Left lung (tissue), 10 donors: Measurements from ENCODE around the gene ASB9. TPM values are rescaled to one million over a fixed set of nuclear protein-coding genes. Genes with fewer than 3 reads are reported as not detected.

Experiments
- ATAC-seq: fragments of 200-7000 bp; cut with Tn5 transposase; one replicate; pipeline ENCODE4 v1.9.1; 2020; ENCODE audit warnings: moderate library complexity
- DNase-seq, 4 donors: peaks; one replicate each; pipeline ENCODE4 v3.0.0-alpha.2; 2013 to 2020
- H3K27ac ChIP-seq, 2 donors: fragments of 200-600 bp; sonication (generic) in 1 of 2; one replicate each; pipeline versions ENCODE4 v1.5.0 to v1.8.0; 2020 to 2021
- H3K27me3 ChIP-seq, 2 donors: fragments of 200-600 bp; sonication (generic) in 1 of 2; one replicate each; pipeline versions ENCODE4 v1.5.0 to v1.8.0; 2020 to 2021
- H3K36me3 ChIP-seq, 2 donors: fragments of 200-600 bp; sonication (generic) in 1 of 2; one replicate each; pipeline versions ENCODE4 v1.5.0 to v1.8.0; 2020 to 2021
- H3K4me1 ChIP-seq, 2 donors: fragments of 200-600 bp; one replicate each; pipeline ENCODE4 v1.8.0; 2021
- H3K4me3 ChIP-seq, 2 donors: fragments of 200-600 bp; sonication (generic) in 1 of 2; one replicate each; pipeline versions ENCODE4 v1.5.0 to v1.8.0; 2020 to 2021; ENCODE audit warnings: mild to moderate bottlenecking in 1 of 2
- H3K9me3 ChIP-seq, 2 donors: fragments of 200-600 bp; sonication (generic) in 1 of 2; one replicate each; pipeline versions ENCODE4 v1.5.0 to v1.8.0; 2020 to 2021
- CTCF ChIP-seq, 2 donors: fragments of 200-600 bp; sonication (generic) in 1 of 2; IDR thresholded peaks; one replicate each; pipeline versions ENCODE4 v1.5.0 to v1.8.0; 2021; ENCODE audit warnings: antibody characterized with exemption in 2 of 2
- intact Hi-C, 2 donors: fragments of 100-400 bp; cut with DNase I; formaldehyde crosslinking; loops; one replicate each; pipeline versions ENCODE4 v1.11.2 to v1.14.2; 2022
- polyA plus RNA-seq, 6 donors: library from polyadenylated mRNA; unstranded; fragments of 120-200 nt; gene quantifications; one replicate each; pipeline ENCODE4 v1.2.1, GENCODE V29; 2013; ENCODE audit not compliant: insufficient read length in 6 of 6
- total RNA-seq, 2 donors: library from RNA; stranded (reverse); fragmentation: NEBNext Ultra II Directional; extraction: Animal tissue kit (Norgen Biotek cat#: 25700); gene quantifications; one replicate each; pipeline ENCODE4 v1.2.1, GENCODE V29; 2021
- donor health status: DM: no; HTN: yes; CAD: no.
- donor health status: DM: no; HTN: no; CAD: no.

The ASB9 gene
- total and polyA plus RNA-seq, 8 donors, result 2.7 to 12.2 (median 10.2) TPM

- Histone ChIP-seq H3K27ac (no peak overlapping the region), H3K36me3 (no peaks in the 10 kb centered on the region), H3K4me1 (no peaks in the 10 kb centered on the region), H3K4me3 (no peak overlapping the region), H3K27me3 (no peaks in the 10 kb centered on the region), H3K9me3 (no peaks in the 10 kb centered on the region)
- no peak for TF ChIP-seq CTCF (IDR thresholded peaks at IDR 0.05)
- intact Hi-C loops, result no loop called here
- ATAC-seq, result no peak
- DNase-seq, result no peak
These were observed 34.9 kb downstream of the ASB9 start for GRCh38 chrX:15235001-15235400.

GRCh38 chrX:15233416-15234015 lies 36.4 kb downstream of the ASB9 start:
- DNase-seq, result no peak
- Histone ChIP-seq H3K9me3 (no peaks in the 10 kb centered on the region), H3K36me3 (no peaks in the 10 kb centered on the region), H3K27ac (no peak overlapping the region), H3K27me3 (no peaks in the 10 kb centered on the region), H3K4me3 (no peak overlapping the region), H3K4me1 (no peaks in the 10 kb centered on the region)
- ATAC-seq, result no peak
- intact Hi-C loops, result no loop called here
- no peak for TF ChIP-seq CTCF (IDR thresholded peaks at IDR 0.05)

GRCh38 chrX:15224747-15225146 lies 45.1 kb downstream of the ASB9 start:
- no peaks in the 10 kb centered on the region for H3K4me1 ChIP-seq
- H3K9me3 ChIP-seq, result no peaks in the 10 kb centered on the region
- H3K27me3 ChIP-seq, result no peaks in the 10 kb centered on the region
- H3K4me3 ChIP-seq, result no peak overlapping the region
- DNase-seq (no peak), ATAC-seq (no peak)
- no peak for TF ChIP-seq CTCF (IDR thresholded peaks at IDR 0.05)
- no peaks in the 10 kb centered on the region for H3K36me3 ChIP-seq
- intact Hi-C loops, result no loop called here
- H3K27ac ChIP-seq, result no peak overlapping the region

GRCh38 chrX:15221321-15221720 lies 48.6 kb downstream of the ASB9 start:
- intact Hi-C loops, result no loop called here
- no peak for TF ChIP-seq CTCF (IDR thresholded peaks at IDR 0.05)
- H3K27me3 ChIP-seq, result no peaks in the 10 kb centered on the region
- H3K4me3 ChIP-seq, result no peak overlapping the region
- H3K27ac ChIP-seq, result no peak overlapping the region
- ATAC-seq, result no peak
- H3K9me3 ChIP-seq, result no peaks in the 10 kb centered on the region
- no peak for DNase-seq
- H3K36me3 ChIP-seq, result no peaks in the 10 kb centered on the region
- no peaks in the 10 kb centered on the region for H3K4me1 ChIP-seq

GRCh38 chrX:15217161-15217560 lies 52.7 kb downstream of the ASB9 start:
- ATAC-seq (no peak), DNase-seq (peak in 1 of 4 donors; percentile 12)
- H3K9me3 ChIP-seq, result no peaks in the 10 kb centered on the region
- no peak overlapping the region for H3K27ac ChIP-seq
- TF ChIP-seq CTCF (IDR thresholded peaks at IDR 0.05), result no peak
- H3K27me3 ChIP-seq, result no peaks in the 10 kb centered on the region
- H3K4me3 ChIP-seq, result no peak overlapping the region
- H3K36me3 ChIP-seq, result no peaks in the 10 kb centered on the region
- intact Hi-C loops, result no loop called here
- no peaks in the 10 kb centered on the region for H3K4me1 ChIP-seq
